ENCODE measurements around the gene STRBP. TPM values are rescaled to one million over a fixed set of nuclear protein-coding genes. Genes with fewer than 3 reads are reported as not detected.
A peak's percentile ranks its signal among the peaks of the same experiment; 100 is the strongest.

Gene STRBP
- total RNA-seq, 1 experiment from 2014 or later = 74.0 TPM

DNA sequence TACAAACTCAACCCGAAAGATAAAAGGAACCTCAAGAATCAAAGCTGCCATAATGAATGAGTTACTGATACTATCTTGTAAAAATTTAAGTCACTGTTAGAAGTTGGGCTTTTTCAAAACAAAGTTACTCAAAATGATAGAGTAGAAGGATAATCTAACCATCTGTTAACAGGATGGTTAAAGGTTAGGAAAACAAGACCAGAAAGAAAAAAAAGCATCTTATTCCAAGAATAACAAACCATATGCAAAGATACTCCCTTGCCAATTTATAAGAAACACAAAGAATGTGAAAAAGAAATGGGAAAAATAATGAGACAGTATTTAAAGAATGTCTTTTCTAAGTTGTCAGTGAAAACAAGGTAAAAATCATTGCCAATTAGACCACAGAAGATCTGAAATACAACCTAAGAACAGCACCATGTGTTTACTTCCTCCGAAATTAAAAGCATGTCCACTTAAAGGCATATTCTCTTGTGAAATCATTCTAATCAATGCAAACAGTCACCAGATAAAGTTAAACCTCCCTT lies 51.2 kb downstream of the STRBP start:
- no peaks in the 10 kb centered on the region for H3K9me3 ChIP-seq (ENCODE audit: control insufficient read depth, low read depth, low read length)
- no peak overlapping the region for H3K56ac ChIP-seq (ENCODE audit: insufficient read length, low read depth, low read length)
- no peak overlapping the region for H4K91ac ChIP-seq (ENCODE audit: insufficient read length, low read depth, low read length)
- no peak overlapping the region for H3T11ph ChIP-seq (ENCODE audit: low read length)
- no peak overlapping the region for H3K4me3 Mint-ChIP-seq
- H2AK5ac ChIP-seq (ENCODE audit: insufficient read length, low read length) = no peak overlapping the region
- no peaks in the 10 kb centered on the region for H3K9me3 Mint-ChIP-seq
- no CpG with 5 or more reads among the region's 2 CpGs for WGBS (ENCODE audit: extremely low coverage, insufficient read length, low lambda C conversion rate)
- H3K27ac ChIP-seq (ENCODE audit: insufficient read length, low read depth, low read length) = no peak overlapping the region
- H2BK5ac ChIP-seq (ENCODE audit: insufficient read length, low read length) = no peak overlapping the region
- H3K23me2 ChIP-seq (ENCODE audit: insufficient read length, low read depth, low read length, poor library complexity, severe bottlenecking) = no peaks in the 10 kb centered on the region
- no peak overlapping the region for H2BK15ac ChIP-seq (ENCODE audit: low read depth, low read length)
- no peak overlapping the region for H3K4ac ChIP-seq (ENCODE audit: low read depth, low read length)
- H3K4me1 Mint-ChIP-seq = peaks cover 14% of the 10 kb centered on the region in 2 experiments
- H4K20me1 ChIP-seq (ENCODE audit: control insufficient read depth, insufficient read depth, insufficient read length) = no peaks in the 10 kb centered on the region
- H2BK12ac ChIP-seq (ENCODE audit: insufficient read length, low read depth, low read length) = no peak overlapping the region
- no peak overlapping the region for H3K14ac ChIP-seq (ENCODE audit: insufficient read depth, low read length)
- H3K27ac Mint-ChIP-seq = peak overlapping the region in 1 of 3 experiments; percentile 50; a peak in 1 of 7 replicates
- DNase-seq = no peak
- H3K27me3 Mint-ChIP-seq (ENCODE audit: low read depth) = no peaks in the 10 kb centered on the region
- H3K79me2 ChIP-seq (ENCODE audit: insufficient read depth, low read length) = peaks cover 3% of the 10 kb centered on the region; the same call in 1 of the 2 replicates
- H3K36me3 Mint-ChIP-seq (ENCODE audit: insufficient read depth in 1 of 3, low read depth in 3 of 3) = peaks cover 0 to 4% (median 2%) of the 10 kb centered on the region in 3 experiments; a peak in 2 of 7 replicates
- no peak overlapping the region for H4K5ac ChIP-seq (ENCODE audit: insufficient read length, low read depth, low read length)
- H3K4me2 ChIP-seq (ENCODE audit: insufficient read depth, insufficient read length, low read length) = no peak overlapping the region
- H2AFZ ChIP-seq (ENCODE audit: low read length) = no peak overlapping the region
- no peak overlapping the region for H3K23ac ChIP-seq (ENCODE audit: insufficient read length, low read depth, low read length)
- no peaks in the 10 kb centered on the region for H3K79me1 ChIP-seq (ENCODE audit: insufficient read depth, low read depth, low read length, poor library complexity, severe bottlenecking)
- H3K9ac ChIP-seq (ENCODE audit: extremely low read depth, insufficient read length, low read length) = no peak overlapping the region
- no peak overlapping the region for H2BK20ac ChIP-seq (ENCODE audit: low read depth, low read length, poor library complexity, severe bottlenecking)
- no peaks in the 10 kb centered on the region for H3K27me3 ChIP-seq (ENCODE audit: insufficient read depth, low read length)
- no peaks in the 10 kb centered on the region for H3K4me1 ChIP-seq (ENCODE audit: insufficient read depth, low read length)
- H4K8ac ChIP-seq (replicated peaks; ENCODE audit: insufficient read length, low read depth, low read length) = no peak overlapping the region
- no peak overlapping the region for H2BK120ac ChIP-seq (ENCODE audit: low read depth, low read length, poor library complexity, severe bottlenecking)
- TF ChIP-seq CTCF (conservative IDR thresholded peaks at IDR 0.05) = no peak
- no peak overlapping the region for H3K18ac ChIP-seq (ENCODE audit: insufficient read length, low read depth, low read length)
